Activated T-cell treated with anti-CD3 and anti-CD28 coated beads for 4 hours (primary cell): ENCODE data around the gene C14orf180.

Experiments used
- DNase-seq: peaks from one replicate; pipeline ENCODE4 v3.0.0-alpha.2; 2020

C14orf180 gene

DNA sequence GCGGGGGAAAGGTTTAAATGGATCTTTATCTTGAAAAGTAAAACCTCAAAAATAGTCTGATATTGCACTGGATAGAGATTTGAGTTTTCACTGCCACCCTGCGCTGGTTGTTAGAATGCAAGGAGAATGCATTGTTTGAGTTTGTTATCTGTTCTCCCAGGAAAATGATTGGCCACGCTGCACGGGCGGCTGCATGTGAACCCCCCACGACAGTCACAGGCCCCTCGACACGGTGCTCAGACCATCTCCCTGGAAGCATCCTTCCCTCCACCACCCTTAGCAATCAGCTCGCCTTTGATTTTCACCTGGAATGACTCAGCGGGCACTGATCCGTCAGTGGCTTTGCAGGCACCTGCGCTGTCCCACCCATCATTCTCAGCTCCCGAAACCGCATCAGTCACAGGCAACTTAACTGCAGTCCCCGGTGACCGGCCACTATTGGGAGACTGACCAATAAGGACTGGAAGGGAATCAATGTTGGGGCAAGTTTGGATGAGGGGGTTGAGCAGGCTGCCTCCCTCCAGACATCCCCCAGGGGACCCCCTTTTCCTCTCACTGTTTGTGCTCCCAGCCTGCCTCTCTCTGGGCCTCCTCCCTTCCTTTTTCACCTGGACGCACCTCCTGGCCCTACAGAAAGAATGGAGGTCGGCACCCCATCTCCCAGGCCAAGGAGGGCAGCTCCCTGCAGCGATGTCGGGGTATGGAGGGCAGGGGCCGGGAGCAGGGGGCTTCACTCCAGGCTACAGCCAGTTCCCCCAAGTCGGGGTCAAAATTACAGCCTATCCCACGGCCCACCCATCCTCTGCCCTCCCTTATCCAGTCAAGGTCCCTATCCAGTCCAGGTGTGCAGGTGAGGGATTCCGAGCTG lies 28.5 kb upstream of the C14orf180 start:
- no peak for DNase-seq

DNA sequence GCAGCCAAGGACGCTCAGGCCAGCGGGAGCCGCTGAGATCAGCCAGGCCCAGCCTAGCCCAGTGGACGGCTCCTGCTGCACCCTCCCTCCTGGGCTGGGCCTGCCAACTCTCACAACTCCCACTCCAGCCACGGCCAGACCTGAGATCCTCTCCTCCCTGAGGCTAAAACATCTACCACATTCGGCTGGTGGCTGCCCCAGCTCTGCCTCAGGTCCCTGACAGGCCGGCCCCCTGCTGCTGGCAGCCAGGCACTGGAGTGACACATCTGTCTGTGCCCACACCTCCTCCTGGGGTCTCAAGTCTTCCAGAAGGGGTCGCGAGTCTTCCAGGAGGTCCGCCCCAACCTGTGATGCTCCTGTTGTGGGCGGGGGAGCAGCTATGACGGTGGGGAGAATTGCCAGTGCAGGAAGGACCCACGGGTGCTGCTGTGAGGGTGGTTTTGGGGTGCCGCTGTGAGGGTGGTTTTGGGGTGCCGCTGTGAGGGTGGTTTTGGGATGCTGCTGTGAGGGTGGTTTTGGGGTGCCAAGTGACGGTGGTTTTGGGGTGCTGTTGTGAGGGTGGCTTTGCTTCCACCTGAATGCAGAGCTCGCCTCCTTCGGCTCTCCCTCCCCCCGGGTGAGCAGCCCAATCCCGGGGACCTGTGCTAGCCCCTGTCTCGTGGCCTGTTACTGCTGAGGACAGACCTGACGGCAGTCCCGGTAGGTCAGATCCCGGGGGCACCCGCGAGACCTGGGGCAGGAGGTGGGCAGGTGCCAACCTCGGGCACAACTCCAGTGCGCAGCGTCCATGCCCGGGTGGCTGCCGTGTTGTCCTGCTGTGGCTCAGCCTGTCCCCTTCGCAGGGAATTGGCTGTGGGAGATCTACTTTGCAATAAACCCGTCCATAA lies 27.5 kb upstream of the C14orf180 start:
- no peak for DNase-seq

DNA sequence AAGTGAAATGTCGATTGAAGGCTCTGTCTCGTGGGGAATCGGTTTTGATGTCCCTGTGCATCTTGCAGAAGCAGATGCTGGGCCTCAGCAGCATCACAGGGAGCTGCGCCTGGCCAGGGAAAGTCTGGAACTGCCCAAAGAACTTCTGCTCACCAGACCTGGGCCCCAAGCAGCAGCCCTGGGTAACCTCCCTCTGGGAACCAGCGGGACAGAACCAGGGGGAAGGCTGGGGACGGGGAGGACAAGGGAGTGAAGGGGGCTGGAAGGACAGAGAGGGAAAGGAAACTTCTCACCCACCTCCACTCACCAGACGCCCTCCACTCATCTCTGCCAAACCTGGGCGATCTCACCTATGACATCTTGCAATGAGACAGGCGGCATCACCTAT lies 26.8 kb upstream of the C14orf180 start:
- no peak for DNase-seq

DNA sequence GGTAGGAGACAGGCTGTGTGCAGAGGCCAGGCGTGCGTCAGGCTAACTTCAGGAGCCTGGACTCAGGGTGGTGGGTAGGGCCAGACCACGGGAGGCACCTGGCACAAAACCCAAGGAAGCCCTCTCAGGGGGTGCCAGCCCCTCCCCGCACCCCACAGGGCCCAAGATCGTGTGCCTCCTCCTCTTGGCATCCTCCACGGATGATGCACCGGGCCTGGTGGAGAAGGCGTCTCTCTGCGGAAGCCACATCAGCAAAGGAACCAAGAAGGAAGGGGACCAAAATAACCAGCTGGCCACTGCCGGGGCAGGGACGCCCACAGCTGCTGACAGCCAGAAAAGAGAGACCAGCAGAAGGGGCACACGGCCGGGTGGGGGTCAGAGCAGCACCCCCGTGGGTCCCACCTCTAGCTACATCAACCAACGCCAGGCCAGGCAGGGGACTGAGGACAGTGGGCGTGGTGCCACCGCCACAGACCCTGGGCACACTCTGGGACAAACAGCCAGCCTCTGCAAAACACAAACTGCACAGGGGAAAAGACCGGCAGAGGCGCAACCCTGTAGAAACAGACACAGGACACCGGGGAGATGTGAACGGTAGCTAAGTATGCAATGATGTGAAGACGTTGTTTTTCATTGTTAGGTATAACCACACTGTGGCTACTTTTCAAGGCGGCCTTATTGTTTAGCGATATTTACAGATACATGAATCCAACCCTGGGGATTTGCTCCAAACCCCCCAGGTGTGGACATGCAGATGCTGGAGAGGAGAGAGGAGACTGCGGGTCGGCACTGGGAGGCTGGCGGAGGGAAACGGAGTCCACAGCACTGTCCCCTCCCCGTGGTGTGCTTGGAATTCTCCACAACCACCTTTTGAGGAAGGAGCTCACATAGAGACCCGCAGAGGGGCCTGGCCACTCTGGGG lies 26.1 kb upstream of the C14orf180 start:
- no peak for DNase-seq

DNA sequence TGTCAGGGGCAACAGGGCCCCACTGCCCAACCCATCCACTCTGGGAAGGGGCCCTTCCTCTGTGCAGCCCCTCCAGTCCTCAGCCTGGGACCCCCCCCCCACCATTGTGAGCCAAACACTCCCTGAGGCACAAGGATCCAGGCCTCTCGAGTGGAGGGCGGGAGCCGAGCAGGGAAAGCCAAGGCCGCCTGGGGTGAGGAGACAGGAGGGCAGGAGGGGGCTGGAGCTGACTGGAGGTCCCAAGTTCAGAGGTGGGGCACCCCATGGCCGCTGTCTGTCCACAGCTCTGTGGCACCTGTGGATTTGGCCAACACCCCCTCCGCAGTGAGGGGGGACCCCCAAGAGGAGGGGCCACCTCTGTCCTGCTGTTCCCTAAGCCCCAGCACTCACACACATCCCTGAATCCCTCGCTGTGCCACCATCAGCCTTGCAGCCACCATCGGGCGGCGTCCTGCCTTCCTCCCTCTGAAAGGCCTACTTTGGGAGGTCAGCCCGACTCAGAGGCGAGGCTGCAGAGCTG lies 25.4 kb upstream of the C14orf180 start:
- no peak for DNase-seq

DNA sequence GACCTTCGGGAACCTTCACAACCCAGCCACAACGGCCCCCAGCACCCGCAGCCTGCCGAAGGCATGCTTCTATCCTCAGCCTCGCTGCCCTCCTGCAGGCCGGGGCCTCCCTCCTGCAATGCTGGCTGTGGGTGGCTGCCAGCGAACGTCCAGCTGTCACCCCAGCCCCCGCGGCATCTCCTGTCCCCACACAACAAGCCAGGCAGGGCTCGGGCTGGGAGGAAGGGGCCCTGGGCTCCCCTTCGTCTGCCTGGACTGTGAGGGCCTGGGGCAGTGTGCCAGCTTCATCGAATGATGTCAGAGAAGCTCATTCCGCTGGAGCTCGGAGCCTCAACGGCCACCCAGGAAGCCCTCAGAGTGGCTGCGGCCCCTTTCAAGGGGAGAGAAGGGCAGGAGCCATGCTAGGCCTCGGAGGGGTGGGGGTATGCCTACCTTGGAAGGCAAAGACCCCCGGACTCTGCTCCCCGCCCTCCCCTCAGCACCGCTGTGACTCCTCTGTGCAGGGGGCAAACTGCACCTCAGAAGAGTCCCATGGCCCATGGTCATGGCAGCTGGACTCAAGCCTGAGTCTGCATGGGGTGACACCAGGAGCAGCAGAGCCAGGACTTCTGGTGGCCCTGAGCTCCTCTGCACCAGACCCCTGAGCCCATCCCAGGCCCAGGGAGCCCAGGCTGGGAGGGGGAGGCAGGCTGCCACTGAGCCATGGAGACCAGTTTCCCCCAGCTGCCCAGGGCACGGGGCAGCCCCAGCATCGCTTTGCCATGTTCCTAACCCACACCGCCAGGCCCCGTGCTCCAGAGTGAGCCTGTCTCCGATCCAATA lies 24.7 kb upstream of the C14orf180 start:
- DNase-seq = no peak

DNA sequence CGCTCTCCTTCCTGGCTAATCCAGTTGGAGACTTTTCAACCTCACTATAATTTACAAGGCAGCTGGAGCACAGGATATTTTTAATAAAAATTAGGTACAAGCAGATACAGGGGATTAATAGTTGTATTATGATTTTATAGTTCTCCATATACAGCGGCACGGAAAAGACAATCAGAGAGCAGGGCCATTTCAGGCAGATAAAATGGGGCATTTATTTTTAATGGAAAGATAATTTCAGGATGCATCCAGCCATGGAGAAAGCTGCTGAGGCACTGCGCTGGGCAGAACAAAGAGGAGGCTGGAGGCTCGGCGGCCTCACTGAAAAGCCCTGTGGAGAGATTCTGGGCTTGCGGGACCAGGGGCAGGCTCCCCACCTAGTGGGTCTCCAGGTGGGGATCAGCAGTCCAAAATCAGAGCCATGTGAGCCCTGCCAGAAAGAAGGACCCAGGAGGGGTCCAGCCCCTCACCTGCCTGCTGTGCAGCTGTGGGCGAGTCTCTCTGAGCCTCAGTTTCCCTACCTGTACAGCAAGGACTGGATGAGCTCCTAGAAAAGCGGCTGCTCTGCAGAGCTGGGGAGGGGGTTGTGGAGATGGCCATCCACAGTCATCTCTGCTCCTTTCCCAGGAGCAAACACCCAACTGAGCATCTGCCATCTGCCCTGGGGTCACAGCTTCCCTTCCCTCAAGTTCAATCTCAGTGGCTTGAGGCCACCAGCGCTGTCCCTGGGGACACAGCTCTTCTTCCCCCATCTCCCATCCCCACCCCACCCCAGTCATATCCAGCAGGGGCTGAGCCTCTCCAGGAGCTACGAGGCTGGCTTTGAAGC lies 23.9 kb upstream of the C14orf180 start:
- DNase-seq = no peak

DNA sequence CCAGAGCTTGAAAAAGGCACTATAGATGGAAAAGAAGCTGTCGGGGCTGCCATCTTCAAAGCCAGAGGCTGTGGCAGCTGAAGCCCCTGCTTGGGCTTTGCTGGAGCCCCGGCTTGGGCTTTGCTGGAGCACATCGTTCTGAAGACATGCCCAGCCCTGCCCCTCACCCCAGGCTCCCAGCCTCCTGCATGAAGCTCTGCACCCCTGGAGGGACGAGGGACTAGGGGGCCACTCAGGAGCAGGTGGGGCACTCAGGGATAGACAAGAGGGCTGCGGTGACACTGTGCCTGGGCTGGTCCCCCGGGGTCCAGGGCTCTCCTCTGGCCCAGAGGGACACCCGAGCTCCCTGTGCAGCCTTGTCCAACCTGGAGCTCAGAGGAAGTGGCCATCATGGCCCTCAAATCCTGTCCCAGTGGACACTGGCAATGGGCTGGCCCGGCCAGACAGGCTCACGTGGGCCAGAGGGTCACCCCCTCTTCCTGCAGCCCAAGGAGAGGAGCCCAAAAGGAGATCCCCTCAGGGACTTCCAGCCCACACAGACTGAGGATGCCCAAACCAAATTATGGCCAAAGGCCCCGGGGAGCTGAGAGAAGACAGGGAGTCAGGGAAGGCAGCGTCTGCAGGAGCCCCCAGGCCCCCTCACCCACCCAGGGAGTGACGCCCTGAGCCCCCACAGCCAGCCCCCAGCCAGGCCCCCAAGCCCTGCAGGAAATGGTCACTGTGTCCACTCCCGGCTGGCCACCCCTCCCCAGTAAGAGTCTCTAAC lies 23.1 kb upstream of the C14orf180 start:
- no peak for DNase-seq

DNA sequence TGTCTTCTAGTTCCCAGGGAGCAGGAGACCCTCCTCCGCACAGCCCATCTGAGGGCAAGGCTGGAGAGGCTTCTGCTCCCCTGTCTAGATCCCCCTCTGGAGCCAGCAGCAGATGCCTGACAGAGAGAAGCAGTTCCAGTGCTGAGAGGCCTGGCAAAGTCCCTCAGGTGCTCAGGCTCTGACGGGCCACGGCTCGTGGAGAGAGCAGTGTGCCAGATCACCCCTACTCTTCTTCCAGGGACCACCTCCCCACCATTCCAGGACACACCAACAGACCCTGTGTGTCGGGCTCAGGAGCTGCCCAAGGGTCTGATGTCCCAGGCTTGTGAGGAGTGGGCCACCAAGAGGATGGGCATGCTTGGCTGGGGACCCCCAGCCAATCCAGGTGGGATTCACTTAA lies 22.5 kb upstream of the C14orf180 start:
- no peak for DNase-seq

DNA sequence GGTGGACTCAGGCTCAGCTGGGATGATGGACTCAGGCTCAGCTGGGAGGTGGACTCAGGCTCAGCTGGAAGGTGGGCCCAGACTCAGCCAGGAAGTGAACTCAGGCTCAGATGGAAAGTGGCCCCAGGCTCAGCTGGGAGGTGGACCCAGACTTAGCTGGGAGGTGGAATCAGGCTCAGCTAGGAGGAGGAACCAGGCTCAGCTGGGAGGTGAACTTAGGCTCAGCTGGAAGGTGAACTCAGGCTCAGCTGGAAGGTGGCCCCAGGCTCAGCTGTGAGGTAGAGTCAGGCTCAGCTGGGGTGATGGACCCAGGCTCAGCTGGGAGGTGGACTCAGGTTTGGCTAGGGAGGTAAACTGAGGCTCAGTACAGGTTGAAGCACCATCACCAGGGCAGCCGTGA lies 21.8 kb upstream of the C14orf180 start:
- DNase-seq = no peak

DNA sequence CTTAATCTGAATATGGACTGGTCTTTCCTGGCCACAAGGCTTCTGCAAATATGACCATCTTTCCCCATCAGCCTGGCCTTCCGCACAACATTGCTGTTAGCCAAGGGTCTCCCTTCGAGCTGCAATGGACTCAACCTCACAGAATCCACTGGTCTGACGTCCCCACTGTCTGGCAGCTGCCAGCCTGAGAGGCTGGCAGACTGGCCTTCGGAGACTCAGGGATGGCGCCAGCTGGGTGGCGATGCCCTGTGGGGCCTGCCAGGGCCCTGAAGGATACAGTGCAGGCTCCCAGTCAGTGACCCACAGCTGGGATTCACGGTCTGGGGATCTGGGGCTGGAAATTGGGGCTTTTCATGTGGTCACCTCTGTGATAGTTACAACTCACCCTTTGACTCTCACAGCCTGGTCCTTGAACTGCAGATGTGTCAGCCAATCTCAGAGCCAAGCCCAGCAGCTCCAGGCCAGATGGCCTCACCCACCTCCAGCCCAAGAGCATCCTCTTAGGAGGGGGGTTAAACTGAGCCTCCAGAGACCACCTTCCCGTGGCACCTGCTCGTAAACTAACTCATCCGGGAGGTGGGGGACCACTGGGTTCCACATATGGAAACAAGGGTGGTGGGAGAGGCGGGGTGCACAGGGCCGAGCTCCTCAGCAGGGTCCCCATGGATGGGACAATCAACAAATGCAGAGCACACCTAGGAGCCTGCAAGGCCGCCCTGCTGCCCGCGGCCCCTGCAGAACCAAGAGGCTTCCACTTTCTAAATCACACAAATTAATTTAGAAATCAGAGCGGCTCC lies 21.1 kb upstream of the C14orf180 start:
- DNase-seq = no peak

DNA sequence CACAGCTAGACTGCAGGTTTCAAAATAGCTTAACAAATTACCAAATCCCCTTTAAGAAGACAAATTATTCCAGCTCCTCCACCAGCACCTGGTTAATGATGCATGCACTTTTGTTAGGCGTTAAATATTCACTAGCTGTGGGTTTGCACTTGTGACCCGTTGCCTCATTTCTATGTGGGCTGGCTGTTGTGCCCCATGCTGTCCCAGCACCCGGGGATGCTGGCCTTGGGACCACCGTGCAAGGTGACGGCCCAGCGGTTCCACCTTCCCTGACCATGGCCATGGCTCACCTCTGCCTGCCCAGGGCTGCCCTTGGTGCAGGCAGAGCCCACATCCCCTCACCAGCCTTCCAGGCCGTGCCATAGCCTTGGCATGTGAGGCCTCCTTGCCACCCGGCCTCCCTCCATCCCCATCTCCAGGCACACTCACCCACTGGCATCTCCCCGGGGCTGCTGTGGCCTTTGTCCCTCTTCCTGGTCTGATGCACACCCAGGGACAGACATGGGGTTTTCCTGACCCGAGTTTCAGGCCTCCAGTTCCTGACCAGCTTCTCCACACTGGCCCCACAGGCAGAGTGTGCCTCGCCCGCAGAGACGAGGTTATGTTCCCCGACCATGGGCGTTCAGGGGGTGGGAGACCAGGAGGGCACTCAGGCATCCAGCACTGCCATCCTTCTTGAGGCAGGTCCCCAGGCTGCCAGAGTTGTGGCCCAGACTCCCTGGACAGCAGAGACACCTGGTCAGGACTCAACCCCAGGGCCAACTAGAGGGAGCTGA lies 20.3 kb upstream of the C14orf180 start:
- DNase-seq = no peak

DNA sequence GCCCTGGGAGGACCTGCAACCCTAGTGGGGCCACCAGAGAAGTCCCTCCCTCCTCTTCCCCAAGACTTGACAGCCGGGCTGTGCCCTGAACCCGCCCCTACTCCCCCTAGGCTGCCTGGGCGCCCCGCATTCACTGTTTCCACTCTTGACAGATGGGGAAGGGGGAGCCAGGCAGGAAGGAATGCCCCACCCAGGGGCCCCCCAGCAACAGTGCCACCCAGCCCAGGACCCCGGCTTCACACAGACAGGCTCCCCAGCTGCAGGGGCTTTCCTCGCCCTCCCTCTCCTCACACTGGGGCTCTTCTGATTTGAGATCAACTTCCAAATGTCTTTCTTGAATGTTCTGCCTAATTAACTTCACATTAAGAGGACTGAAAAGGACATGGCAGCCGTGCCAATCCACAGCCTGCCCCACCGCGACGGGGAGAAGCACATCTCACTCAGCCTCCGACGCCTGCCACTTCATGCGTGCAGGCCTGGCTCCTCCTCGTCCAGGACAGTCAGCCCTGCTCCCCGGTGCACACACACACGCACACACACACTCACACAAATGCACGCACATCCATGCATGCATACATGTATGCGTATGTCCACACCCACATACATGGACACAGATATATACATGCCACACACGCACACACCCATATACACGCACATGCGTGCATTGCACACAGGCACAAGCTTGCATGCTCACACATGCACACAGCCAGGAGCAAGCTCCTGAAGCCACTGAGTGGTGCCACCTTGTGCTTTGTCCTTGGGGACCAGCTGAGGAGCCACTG lies 19.6 kb upstream of the C14orf180 start:
- no peak for DNase-seq

DNA sequence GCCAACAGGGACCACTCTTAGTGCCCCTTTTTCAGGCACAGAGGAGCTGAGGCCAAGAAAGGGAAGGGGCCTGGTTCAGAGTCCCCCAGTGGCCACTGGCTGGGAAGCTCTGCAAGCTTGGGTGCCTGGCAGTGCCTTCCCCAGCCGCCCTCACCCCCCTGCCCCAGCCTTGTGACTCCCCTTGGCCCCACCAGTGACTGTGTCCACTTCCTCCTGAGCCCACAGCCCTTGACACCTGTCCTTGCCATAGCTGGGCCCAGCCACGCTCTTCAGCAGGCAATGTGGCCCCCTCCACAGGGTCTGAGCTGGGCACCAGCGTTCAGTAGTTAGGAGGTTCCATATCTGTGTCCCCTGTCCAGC lies 19.0 kb upstream of the C14orf180 start:
- no peak for DNase-seq

DNA sequence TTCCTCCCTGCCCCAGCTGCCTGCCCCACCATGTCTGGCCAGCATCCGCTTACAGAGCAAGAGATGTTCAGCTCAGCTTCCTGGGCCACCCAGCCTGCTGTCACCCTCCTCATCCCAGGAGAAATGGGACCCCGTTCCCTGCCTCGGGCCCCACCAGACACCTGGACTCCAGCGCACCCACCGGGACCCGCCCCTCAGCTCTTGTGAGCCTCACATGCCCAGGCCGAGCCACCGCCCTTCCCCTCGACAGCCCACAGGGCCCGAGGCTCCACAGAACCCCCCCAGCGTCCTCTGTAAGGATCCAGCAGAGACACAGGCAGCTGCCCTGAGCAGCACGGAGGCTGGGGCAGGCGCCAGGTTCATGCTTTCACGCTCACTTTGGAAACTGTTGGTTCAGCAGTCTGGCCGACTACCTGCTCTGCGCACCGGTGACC lies 18.4 kb upstream of the C14orf180 start:
- DNase-seq = no peak

DNA sequence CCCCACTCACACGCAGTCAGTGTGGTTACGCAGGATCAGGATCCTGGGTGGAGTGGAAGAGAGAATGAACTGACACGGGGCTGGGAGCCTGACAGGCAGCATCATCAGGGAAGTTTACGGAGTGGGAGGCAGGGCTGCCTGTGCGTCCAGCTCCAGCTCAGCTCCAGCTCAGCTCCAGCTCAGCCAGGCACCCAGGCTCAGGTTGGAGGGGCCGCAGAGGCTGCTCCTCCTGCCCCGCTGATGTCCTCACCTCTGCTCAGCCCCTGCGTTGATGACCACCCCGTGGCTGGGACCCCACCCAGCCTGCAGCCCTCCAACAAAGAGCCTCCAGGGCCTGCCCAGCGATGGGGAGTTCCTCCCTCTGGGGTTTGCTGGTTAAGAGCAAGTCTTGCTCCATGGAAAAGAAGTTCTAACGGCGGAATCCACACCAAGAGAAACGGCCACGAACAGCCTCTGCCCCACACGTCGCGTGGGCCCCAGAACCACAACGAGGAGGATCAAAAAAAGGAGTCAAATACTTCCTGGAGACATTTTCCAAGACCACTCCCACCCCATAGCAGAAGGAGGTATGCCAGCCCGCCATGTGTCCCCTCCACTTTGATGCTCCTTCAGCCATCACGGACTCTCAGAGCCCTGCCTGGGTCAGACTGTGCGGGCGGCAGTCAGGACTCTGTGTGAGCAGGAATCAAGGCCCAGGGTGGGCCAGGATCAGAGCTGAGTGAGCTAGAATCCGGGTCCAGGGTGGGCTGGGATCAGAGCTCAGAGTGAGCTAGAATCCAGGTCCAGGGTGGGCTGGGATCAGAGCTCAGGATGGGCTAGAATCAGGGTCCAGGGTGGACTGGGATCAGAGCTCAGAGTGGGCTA lies 17.7 kb upstream of the C14orf180 start:
- DNase-seq = no peak

DNA sequence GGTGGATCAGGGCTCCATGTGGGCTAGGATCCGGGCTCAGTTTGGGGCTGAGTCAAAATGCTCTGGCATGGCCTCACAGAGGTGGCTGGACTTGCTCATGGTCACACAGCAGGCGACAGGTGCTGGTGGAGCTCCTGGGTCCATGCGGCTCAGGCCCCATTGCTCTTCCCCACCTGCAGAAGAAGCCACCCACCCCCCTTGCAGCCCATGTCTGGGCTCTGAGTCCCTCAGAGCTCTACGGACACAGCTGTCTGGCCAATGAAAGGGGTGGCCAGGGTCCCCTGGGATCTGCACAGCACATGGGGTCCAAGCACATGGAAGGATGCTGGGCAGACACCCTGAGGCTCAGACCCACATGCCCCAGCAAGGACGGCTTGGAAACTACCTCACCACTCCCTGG lies 17.0 kb upstream of the C14orf180 start:
- no peak for DNase-seq
